HG03045 (cell line): ENCODE data around the gene BARHL2.

Source experiments
- ATAC-seq: cut with Tn5 transposase; IDR thresholded peaks from one replicate; pipeline ENCODE4 v1.9.1; 2021; ENCODE audit warnings: mild to moderate bottlenecking, moderate library complexity; ENCODE audit not compliant: unreplicated experiment

The BARHL2 gene

GRCh38 chr1:90710579-90711536 lies 6.2 kb downstream of the BARHL2 start:
- no peak for ATAC-seq

GRCh38 chr1:90709535-90709934 lies 7.6 kb downstream of the BARHL2 start:
- no peak for ATAC-seq

GRCh38 chr1:90708826-90709225 lies 8.3 kb downstream of the BARHL2 start:
- ATAC-seq = no peak

GRCh38 chr1:90708236-90708786 lies 8.8 kb downstream of the BARHL2 start:
- ATAC-seq = no peak

GRCh38 chr1:90707363-90707710 lies 9.8 kb downstream of the BARHL2 start:
- ATAC-seq = no peak

- no peak for ATAC-seq
Observed at GRCh38 chr1:90706437-90707362, 10.4 kb downstream of the BARHL2 start.

- no peak for ATAC-seq
Observed at GRCh38 chr1:90705956-90706355, 11.1 kb downstream of the BARHL2 start.

- no peak for ATAC-seq
Observed at GRCh38 chr1:90704817-90705216, 12.3 kb downstream of the BARHL2 start.

GRCh38 chr1:90694846-90695245 lies 22.3 kb downstream of the BARHL2 start:
- ATAC-seq = no peak

GRCh38 chr1:90687747-90688146 lies 29.4 kb downstream of the BARHL2 start:
- no peak for ATAC-seq

GRCh38 chr1:90675161-90675847 lies 41.8 kb downstream of the BARHL2 start:
- ATAC-seq = no peak

GRCh38 chr1:90671741-90672140 lies 45.4 kb downstream of the BARHL2 start:
- no peak for ATAC-seq

GRCh38 chr1:90671251-90671650 lies 45.9 kb downstream of the BARHL2 start:
- ATAC-seq = no peak
